ENCODE measurements around the gene GCNT3.
"Not testable (repeated sequence)": the region's sequence is repeated elsewhere in the genome, so short reads cannot be mapped to it uniquely, and the experiment has no call there.

Gene GCNT3

GRCh38 chr15:59614153-59614552 is 2.6 kb downstream of the GCNT3 start:
- in situ Hi-C loops (cut with MboI; ENCODE audit: low sequenced_read_pairs, unreplicated experiment) = no loop called here
- no peak for DNase-seq (ENCODE audit: low spot score)
- TF ChIP-seq CTCF (IDR thresholded peaks at IDR 0.05; ENCODE audit: borderline replicate concordance, control extremely low read depth, extremely low read depth, insufficient read depth, missing control alignments) = no peak

GRCh38 chr15:59615661-59616060 is 4.1 kb downstream of the GCNT3 start:
- DNase-seq (ENCODE audit: low spot score) = no peak
- TF ChIP-seq CTCF (IDR thresholded peaks at IDR 0.05; ENCODE audit: borderline replicate concordance, control extremely low read depth, extremely low read depth, insufficient read depth, missing control alignments) = no peak
- in situ Hi-C loops (cut with MboI; ENCODE audit: low sequenced_read_pairs, unreplicated experiment) = no loop called here

GRCh38 chr15:59616379-59616778 is 4.8 kb downstream of the GCNT3 start:
- DNase-seq (ENCODE audit: low spot score) = no peak
- TF ChIP-seq CTCF (IDR thresholded peaks at IDR 0.05; ENCODE audit: borderline replicate concordance, control extremely low read depth, extremely low read depth, insufficient read depth, missing control alignments) = no peak
- in situ Hi-C loops (cut with MboI; ENCODE audit: low sequenced_read_pairs, unreplicated experiment) = no loop called here

GRCh38 chr15:59618406-59618805 is 6.8 kb downstream of the GCNT3 start:
- no peak for TF ChIP-seq CTCF (IDR thresholded peaks at IDR 0.05; ENCODE audit: borderline replicate concordance, control extremely low read depth, extremely low read depth, insufficient read depth, missing control alignments)
- in situ Hi-C loops (cut with MboI; ENCODE audit: low sequenced_read_pairs, unreplicated experiment) = no loop called here
- no peak for DNase-seq (ENCODE audit: low spot score)

- in situ Hi-C loops (cut with MboI; ENCODE audit: low sequenced_read_pairs, unreplicated experiment) = loop anchor here (10.0 kb wide), 1 partner anchor 77 kb away; no protein-coding TSS in a partner anchor
- peak; percentile 69 for DNase-seq (ENCODE audit: low spot score)
- peak; percentile 40 for TF ChIP-seq CTCF (IDR thresholded peaks at IDR 0.05; ENCODE audit: borderline replicate concordance, control extremely low read depth, extremely low read depth, insufficient read depth, missing control alignments)
Observed at GRCh38 chr15:59622289-59622688, 10.7 kb downstream of the GCNT3 start.

GRCh38 chr15:59632714-59633113 is 21.1 kb downstream of the GCNT3 start:
- TF ChIP-seq CTCF (IDR thresholded peaks at IDR 0.05; ENCODE audit: borderline replicate concordance, control extremely low read depth, extremely low read depth, insufficient read depth, missing control alignments) = no peak
- no peak for DNase-seq (ENCODE audit: low spot score)
- in situ Hi-C loops (cut with MboI; ENCODE audit: low sequenced_read_pairs, unreplicated experiment) = no loop called here

- no peak for TF ChIP-seq CTCF (IDR thresholded peaks at IDR 0.05; ENCODE audit: borderline replicate concordance, control extremely low read depth, extremely low read depth, insufficient read depth, missing control alignments)
- DNase-seq (ENCODE audit: low spot score) = no peak
- in situ Hi-C loops (cut with MboI; ENCODE audit: low sequenced_read_pairs, unreplicated experiment) = no loop called here
Observed at GRCh38 chr15:59636184-59636583, 24.6 kb downstream of the GCNT3 start.

- DNase-seq (ENCODE audit: low spot score); in situ Hi-C loops (cut with MboI; ENCODE audit: low sequenced_read_pairs, unreplicated experiment): not testable (repeated sequence)
Observed at GRCh38 chr15:59637507-59637906, 25.9 kb downstream of the GCNT3 start.

Data from GM13976 (cell line).